Body of pancreas (tissue), 4 donors: ENCODE measurements around the gene NHLH1.

Experiments used
- POLR2A ChIP-seq, 3 donors: fragments of 450-650 bp; IDR thresholded peaks; one replicate each; pipeline ENCODE4 v1.6.1; 2016; ENCODE audit warnings: antibody characterized with exemption in 3 of 3, mild to moderate bottlenecking in 2 of 3
- TF ChIP-seq, protein P1 (sequence below), 7 experiments: fragments of 450-650 bp in 4 of 7; fragments of 200-600 bp in 3 of 7; sonication (generic) in 3 of 7; IDR thresholded peaks; one replicate each; pipeline ENCODE4 v1.5.1; 2016 to 2019; ENCODE audit warnings: antibody characterized with exemption in 7 of 7

DNA sequence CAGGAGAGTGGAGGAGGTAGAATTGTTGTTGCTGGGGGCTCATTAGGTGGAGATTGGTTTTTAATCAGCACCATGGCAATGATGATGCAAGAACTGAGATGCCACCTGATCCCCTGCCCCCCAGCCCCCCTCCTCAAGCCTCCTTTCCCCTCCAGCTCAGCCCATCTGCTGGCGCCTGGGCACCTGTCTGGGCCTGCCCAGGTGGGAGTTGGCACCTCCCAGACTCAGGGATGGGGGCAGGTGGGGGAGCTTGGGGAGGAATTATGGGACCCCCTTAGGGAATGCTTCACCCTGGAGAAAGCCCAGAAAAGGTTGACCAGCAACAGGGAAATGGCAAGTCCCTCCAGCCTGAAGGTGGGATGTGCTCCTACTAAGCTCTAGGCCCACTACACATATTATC is 1.5 kb upstream of the NHLH1 start:
- TF ChIP-seq, protein P1, sequence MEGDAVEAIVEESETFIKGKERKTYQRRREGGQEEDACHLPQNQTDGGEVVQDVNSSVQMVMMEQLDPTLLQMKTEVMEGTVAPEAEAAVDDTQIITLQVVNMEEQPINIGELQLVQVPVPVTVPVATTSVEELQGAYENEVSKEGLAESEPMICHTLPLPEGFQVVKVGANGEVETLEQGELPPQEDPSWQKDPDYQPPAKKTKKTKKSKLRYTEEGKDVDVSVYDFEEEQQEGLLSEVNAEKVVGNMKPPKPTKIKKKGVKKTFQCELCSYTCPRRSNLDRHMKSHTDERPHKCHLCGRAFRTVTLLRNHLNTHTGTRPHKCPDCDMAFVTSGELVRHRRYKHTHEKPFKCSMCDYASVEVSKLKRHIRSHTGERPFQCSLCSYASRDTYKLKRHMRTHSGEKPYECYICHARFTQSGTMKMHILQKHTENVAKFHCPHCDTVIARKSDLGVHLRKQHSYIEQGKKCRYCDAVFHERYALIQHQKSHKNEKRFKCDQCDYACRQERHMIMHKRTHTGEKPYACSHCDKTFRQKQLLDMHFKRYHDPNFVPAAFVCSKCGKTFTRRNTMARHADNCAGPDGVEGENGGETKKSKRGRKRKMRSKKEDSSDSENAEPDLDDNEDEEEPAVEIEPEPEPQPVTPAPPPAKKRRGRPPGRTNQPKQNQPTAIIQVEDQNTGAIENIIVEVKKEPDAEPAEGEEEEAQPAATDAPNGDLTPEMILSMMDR (IDR thresholded peaks at IDR 0.05), result no peak
- TF ChIP-seq POLR2A (IDR thresholded peaks at IDR 0.05), result no peak
